SK-N-SH treated with all-trans-retinoic acid at 6 μM for 48 hours (cell line): ENCODE results near the gene KCNA10.

Experiments
- PPARA ChIP-seq: fragments of 250-450 bp; sonication (Bioruptor Pico); IDR thresholded peaks from 2 replicates; pipeline ENCODE4 v1.5.0; 2020; ENCODE audit warnings: mild to moderate bottlenecking, borderline replicate concordance
- ZFP30 ChIP-seq: fragments of 450-650 bp; formaldehyde crosslinking; IDR thresholded peaks from 2 replicates; pipeline ENCODE4 v1.5.0; 2022; ENCODE audit warnings: mild to moderate bottlenecking, moderate library complexity
- TF ChIP-seq, protein P1 (sequence below): fragments of 250-450 bp; sonication (Bioruptor Pico); IDR thresholded peaks from 2 replicates; pipeline ENCODE4 v1.8.0; 2021; ENCODE audit warnings: low read depth, mild to moderate bottlenecking, moderate library complexity, borderline replicate concordance

DNA sequence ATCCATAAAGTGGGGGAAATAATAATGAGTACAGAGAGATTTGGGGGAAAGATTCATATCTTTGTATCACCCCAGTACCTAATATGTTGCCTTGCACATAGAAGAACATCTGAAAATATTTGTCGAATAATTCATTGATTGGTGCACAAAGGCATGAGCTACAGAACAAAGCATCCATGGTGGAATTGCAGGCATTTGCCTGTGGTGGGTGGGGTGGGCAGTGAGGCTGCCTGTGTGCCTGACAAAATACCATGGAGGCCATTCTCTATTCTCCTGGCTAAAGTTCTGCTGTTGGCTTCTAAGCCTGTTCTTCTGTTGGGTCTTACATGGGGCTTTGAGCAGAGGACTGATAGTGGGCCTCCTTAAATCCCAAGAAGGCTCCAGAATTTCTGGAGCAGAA is 10.0 kb upstream of the KCNA10 start:
- no peak for TF ChIP-seq ZFP30 (CRISPR knock-in tag)
- no peak for TF ChIP-seq PPARA (CRISPR knock-in tag)
- TF ChIP-seq, protein P1, sequence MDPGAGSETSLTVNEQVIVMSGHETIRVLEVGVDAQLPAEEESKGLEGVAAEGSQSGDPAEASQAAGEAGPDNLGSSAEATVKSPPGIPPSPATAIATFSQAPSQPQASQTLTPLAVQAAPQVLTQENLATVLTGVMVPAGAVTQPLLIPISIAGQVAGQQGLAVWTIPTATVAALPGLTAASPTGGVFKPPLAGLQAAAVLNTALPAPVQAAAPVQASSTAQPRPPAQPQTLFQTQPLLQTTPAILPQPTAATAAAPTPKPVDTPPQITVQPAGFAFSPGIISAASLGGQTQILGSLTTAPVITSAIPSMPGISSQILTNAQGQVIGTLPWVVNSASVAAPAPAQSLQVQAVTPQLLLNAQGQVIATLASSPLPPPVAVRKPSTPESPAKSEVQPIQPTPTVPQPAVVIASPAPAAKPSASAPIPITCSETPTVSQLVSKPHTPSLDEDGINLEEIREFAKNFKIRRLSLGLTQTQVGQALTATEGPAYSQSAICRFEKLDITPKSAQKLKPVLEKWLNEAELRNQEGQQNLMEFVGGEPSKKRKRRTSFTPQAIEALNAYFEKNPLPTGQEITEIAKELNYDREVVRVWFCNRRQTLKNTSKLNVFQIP (CRISPR knock-in tag), result no peak
